ENCODE data around the gene CXCR2.
A peak's percentile ranks its signal among the peaks of the same experiment; 100 is the strongest.
"Not testable (repeated sequence)": the region's sequence is repeated elsewhere in the genome, so short reads cannot be mapped to it uniquely, and the experiment has no call there.

CXCR2 gene

DNA sequence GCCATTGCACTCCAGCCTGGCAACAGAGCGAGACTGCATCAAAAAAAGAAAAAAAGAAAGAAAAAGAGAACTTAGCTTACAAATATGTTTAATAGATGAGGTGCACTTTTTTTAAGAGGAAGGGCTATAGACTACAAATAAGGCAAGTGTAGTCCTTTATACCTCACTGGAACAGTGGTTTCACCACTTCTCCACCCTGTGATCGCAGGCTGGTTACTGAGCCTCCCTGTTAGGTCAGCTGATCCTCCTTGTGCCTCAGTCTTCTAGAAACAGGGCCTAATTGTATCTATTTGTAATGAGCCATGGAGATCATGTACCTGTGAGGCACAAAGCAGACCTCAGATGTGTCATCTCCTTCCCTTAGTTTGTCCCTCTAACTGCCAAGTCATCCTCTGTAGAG lies 4.5 kb downstream of the CXCR2 start:
- no peak for DNase-seq

DNA sequence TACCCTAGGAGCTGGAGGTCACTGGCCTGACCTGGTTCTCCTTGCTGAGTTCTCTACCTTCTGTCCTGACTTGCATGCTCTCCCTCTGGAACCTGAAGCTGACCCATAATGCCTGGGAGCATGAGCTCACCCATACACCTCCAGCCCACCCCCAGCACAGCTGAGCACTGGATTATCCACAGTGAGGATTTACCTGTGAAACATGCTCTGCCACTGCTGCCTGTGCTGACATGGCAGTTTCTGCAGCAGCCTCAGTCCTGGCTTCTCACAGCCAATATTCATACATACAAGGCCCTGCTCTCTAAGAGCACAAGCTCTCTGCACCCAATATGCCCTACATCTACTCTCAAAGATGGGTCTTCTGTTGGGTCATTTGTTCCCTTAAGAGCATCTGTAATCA lies 5.0 kb downstream of the CXCR2 start:
- DNase-seq: no peak

DNA sequence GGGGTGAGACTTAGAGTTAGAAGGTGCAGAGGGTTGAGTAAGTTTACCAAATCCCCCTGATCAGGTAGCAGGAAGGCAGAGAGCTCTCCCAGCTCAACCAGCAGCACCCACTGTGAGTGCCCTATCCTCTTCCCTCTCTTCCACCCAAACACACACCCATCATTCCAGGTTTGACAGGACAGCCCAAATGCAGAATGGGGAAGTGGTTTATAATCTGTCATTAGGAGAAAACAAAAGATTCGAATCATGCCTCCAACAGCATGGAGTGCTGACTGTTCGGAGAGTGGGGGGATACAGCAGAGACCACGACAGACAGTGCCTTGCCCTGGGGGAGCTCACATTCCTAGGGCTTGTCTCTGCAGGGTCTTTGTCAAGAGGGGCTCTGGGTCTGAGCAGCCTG lies 11.7 kb downstream of the CXCR2 start:
- no peak for DNase-seq

DNA sequence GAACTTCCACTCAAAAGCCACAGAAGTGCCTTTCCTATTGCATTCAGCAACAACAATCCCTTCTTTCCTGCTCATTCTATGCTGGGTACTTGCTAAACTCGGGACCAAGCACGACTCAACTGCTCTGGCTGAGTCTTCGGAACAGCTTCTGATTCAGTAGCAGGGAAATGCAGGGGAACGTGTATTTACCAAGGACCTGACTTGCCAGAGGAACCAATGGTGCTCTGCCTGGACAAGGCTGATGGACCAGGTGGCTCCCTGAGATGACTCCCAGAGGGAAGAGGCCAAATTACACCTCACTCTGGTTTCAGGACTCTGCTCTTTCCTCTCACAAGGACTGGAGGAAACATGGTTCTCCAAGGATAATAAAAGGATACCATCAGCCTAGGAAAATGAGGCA lies 12.2 kb downstream of the CXCR2 start:
- DNase-seq: no peak

DNA sequence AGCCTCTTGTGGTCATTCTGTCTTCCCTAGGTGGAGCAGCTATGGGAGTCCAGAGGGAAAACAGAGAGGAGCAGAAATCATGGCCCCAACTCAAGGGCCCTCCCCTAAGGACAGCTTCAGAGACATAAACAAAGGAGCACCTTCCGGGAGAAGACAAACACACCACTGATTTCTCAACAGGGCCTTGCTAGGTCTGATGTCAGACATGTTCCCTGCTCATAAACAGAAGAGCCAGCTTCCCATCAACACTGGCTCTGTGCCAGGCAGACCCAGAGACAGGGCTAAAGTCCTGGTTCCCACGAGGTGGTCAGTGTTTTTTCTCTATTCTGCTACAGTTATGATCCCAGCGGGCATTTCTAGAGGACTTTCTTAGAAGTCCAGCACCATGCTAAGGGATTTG lies 19.3 kb downstream of the CXCR2 start:
- DNase-seq: no peak

DNA sequence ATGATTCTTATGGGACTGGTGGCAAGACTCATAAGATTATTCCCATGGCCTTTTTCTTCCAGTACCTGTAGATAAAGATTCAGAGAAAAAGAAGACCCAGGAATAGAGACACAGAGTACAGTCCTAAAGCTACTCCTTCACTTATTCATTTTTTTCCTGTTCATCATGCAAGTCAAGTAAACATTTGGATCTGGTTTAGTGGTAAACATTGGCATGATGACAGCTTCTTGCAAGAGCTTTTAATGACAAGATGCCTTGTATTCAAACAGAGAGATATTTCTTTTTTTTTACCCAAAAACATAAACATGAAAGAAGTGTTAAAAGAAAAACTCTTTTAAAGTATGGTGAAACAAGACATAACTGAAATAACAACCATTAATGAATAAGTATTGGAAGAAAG lies 20.2 kb downstream of the CXCR2 start:
- no peak for DNase-seq

DNA sequence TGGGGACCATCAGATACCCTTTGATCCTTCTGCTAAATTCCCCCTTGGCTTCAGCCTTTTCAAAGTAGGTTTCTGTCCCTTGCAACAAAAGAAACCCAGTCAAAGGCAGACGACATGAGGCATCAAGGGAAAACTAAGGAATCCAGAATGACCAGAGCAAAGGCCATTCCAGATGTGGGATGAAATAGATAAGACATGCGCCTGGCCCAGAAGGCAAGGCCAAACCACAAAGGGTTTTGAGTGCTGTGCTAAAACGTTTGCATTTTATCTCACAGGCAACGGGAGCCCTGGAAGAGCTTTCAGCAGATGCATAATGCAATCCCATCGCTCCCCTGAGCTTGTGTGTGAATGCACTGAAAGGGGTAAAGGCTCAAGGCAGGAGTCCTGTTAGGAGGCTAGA lies 23.3 kb downstream of the CXCR2 start:
- DNase-seq: no peak

DNA sequence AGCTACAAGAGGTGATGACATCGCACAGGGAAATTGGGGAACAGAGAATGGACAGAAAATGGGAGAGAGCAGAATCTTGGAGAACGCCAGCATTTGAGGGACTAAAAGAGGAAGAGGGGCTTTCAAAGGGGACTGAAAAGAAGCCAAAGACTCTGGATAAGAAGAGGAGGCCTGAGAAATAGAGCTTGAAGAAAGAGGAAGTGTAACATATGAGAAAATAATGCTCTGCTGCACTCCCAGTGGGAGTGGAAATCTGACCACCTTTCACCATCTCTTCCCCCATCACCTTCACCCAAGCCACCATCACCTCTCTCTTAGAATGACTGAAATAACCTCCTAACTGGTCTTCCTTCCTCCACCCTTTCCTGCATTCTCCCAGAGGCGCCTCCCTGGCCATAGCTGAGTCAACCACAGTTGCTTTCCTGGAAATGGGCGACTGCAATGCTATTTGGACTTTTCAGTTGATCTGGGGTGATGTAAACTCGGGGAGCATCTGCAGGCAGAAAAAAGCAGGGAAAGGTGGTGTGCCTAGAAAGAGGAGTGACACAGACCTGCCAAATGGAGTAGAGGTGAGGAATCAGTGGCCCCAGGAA lies 24.1 kb downstream of the CXCR2 start:
- no peak for DNase-seq

DNA sequence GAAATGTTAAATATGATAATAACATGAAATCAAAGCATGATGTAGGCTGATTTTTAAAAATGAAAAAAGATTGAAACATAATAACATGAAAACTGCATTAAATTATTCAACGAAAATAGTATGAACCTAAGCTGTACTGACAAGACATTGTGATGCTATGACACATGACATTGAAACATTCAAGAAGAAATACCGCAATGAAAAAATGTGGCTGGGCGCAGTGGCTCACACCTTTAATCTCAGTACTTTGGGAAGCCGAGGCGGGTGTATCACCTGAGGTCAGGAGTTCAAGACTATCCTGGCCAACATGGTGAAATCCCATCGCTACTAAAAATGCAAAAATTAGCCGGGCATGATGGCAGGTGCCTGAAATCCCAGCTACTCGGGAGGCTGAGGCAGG lies 26.3 kb downstream of the CXCR2 start:
- no peak for DNase-seq

DNA sequence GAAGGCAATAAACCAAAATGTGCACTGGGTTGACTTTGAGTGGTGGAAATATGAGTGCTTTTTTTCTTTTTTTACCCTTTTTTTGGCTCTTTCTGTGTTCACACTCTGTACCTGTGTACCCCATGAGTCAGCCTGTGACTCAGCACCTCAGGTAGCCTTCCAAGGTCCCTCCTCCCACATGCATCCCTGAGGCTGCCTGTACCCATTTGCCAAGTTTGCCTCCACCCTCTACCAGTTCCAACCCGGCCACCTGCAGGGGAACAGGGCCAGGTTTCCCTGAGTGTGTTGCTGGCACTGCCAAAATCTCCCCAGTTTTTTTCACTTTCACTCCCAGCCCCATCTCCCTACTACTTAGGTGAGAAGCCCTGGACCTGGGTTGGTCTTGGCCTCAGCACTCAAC lies 26.9 kb downstream of the CXCR2 start:
- DNase-seq: peak in 1 of 14 donors; percentile 33

DNA sequence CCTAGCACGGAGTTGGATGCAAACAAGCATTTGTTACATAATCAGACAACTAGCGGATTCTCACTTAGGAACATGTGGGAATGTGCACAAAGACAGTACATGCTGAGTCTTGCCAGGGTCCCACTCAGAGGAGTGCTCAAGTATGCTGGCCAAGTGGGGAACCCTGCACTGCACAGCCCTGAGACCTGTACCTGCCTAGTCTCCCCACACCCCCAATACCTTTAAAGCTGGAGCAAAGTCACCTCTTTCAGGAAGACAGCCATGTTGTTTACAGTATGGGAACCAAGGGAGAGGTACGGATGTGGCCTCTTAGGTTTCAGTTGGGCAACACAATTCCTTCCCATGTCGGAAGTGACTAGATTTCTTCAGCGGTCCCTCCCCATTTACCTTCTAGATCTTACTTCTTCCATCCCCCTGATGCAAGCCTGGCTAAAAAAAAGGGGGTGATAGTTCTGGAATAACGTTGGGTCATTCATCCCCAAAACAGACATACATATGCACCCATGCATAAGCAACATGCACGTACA lies 30.2 kb downstream of the CXCR2 start:
- DNase-seq: no peak

DNA sequence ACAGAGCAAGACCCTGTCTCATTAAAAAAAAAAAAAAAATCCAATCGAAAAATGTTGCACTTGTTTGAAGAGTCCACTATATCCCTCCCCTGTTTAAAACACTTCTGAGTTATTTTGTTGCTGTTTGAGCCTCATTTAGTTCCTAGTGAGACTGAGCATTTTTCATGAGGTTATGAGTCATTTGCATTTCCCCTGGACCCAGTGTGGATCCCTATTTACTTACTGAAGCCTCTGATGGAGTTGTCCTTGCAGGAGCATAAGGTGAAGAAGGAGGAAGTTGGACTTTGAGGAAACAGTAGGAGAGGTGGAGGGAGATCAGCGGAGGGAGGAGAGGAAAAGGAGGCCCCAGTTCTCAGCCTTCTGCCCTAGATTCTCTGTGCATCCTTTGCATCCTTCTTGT lies 35.8 kb downstream of the CXCR2 start:
- DNase-seq: no peak

DNA sequence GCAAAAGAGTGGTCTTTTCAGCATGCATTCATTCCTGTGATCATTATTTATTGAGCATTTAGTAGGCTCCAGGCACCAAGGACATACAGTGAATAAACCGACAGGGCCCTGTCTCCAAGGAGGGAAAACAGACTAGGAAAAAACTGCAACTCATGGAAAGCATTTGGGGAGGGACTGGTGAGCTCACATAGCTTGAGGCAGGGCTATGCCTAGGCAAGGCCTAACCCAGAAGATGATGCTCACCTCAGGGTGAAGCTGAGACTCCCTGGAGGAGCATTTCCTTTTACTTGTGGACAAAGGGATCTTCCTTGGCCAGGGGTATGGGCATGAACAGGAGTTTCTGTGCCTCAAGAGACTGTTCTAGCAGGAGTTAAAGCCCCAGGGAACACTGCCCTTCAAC lies 37.0 kb downstream of the CXCR2 start:
- DNase-seq: no peak

DNA sequence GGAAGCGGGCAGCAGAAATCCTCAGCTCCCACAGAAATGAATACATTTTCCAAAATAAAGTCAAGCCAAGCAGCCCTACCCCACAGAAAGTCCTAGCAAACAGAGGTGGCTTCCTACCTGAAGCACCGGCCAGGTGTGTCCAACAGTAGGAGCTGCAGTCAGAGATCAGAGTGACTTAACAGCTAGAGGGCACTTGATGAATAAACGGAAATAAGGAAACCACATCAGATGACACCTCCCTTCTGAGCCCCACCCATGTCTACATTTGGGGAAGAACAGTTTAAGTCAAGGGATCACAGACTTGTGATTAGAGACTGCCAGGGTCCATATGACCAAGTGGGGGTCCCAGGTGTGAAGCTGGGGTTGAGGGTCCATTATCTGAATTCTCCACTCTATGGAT lies 41.0 kb downstream of the CXCR2 start, which contains the start of gene CXCR1:
Gene CXCR1, minus strand, starts transcription at position 172 of the 400 bp plus-strand sequence. CDS start 1,751 bp downstream, outside the sequence.
- no peak for DNase-seq

DNA sequence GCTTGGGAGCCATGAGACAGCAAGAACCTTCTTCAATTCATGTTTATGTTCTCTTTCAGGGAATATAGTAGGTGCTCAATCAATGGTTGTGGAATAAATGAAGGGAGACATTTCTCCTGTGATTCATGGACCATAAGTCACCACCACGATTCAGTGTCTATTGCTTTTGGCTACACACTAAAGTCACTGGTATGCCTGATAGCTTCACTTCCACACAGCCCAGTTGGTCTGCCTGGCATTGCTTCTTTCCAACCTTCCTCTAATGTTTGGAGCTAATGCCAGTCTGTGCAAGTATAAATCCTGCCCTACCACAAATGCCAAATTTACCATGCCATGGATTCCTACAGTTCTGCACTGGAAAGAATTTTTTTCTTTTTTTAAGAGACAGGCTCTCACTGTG lies 42.2 kb downstream of the CXCR2 start:
- no peak for DNase-seq

DNA sequence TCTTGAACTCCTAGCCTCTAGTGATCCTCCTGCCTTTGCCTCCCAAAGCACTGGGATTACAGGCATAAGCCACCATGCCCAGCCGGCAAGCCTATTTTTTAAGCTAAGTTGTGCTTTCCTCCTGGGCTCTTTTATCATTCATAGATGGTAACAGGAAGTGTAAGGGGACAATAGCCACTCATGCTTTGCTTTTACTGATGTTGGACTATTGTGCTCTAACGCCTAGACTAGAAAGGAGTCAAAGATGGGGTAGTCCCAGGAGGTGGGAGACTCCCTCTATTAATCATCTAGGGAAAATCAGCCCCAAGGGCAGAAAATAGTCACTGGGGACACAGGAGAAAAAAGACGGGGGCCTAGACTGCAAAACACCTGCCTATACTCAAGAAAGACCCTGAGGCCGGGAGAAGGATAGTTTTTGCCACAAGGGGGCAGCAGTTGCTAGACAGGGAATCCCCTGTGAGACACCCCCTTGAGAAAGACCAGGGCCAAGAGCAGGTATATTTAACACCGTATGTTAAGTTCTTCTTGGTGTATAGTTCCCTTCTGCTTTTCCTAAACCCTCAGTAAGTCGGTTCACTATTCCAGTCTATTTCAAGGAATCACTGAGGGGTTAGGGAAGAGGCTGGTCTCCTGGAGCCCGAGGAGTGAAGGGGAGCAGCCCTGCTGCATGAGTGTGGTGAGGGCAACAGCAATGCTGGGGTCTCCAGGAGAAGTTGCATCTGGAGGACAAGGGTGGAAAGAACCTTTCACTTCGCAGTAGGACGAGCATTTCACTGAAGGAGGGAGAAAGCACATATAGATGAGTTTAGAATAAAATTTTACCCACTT lies 43.0 kb downstream of the CXCR2 start:
- DNase-seq: peak in 2 of 14 donors; percentile 5 to 9

DNA sequence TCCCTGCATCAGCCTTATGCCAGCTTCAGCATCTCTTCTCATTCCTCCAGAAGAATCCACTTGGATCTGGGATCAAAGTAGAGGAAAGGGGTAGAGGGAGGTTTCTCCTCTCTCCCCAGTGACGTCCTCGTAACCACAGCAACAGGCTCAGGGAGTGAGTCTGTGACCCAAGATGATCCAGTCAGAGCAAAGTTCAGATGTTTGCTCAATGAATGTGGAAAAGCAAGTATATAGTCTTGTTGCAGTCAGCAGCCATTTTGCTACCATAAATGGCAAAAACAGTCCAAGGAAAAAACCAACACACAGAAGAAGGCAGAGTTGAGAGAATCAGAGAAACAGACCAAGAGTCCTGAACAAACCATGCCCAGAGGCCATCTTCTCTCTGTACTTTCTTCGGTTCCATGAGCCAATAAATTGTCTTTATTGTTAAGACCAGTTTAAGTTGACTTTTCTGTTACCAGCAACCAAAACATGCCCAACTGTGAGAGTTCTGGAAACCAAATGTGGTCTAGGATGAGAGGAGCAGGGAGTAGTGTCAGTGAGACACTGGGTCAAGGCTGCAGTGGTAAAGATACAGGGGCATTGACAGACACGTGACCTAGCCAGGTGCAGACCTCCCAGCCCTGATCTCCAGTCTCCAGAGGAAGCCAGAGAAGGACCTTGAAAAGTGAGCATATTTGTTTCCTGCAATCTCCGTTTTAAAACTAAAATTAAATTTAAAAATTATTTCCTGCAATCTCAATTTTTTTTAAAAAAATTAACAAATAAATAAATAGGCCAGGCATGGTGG lies 44.1 kb downstream of the CXCR2 start:
- no peak for DNase-seq

DNA sequence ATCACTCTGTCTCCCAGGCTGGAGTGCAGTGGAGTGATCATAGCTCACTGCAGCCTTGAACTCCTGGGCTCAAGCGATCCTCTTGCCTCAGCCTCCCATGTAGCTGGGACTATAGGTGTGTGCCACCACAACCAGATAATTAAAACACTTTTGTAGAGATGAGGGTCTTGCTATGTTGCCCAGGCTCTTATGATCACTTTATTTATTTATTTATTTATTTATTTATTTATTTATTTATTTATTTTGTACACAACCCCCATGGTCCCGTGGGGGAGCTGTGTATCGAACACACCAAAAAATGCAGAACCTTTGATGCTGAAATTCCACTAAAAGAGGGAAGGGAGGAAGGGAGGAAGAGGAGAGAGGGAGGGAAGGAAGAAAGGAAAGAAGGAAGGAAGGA lies 45.9 kb downstream of the CXCR2 start:
- DNase-seq: not testable (repeated sequence)

DNA sequence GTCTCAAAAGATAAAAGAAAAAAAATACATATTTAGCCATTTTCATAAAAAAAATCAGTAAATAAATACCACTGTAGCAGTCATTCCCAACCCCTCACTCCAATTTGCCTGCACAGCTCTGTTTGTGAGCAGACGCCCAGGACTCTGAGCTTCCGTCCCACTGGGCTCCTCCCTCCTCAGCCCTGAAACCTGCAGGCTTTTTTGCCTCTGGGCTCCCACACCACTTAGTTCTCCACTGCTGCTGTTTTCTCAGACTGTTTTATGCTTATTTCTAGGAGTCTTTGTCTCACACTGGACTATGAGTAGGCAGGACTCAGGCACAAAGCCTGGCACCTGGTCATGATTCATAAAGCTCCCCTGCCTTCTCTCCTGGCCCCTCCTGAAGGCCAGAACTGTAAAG lies 47.0 kb downstream of the CXCR2 start:
- no peak for DNase-seq

DNA sequence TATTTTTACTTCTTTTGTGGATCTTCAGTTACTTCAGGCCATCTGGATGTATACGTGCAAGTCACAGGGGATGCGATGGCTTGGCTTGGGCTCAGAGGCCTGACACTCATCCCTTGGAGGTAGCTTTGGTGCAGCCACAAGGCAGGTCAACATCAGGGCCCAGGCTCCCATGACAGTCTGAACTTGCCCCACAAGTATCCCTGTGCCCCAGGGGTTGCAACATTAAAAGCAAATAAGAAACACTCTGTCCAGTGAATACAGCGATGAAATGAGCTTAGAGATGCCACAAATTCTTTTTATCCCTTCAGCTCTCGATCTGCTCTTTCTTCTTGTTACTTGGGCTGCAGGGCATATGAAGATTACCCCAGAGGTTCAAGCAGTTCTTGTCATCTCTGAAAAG lies 54.0 kb downstream of the CXCR2 start:
- no peak for DNase-seq

DNA sequence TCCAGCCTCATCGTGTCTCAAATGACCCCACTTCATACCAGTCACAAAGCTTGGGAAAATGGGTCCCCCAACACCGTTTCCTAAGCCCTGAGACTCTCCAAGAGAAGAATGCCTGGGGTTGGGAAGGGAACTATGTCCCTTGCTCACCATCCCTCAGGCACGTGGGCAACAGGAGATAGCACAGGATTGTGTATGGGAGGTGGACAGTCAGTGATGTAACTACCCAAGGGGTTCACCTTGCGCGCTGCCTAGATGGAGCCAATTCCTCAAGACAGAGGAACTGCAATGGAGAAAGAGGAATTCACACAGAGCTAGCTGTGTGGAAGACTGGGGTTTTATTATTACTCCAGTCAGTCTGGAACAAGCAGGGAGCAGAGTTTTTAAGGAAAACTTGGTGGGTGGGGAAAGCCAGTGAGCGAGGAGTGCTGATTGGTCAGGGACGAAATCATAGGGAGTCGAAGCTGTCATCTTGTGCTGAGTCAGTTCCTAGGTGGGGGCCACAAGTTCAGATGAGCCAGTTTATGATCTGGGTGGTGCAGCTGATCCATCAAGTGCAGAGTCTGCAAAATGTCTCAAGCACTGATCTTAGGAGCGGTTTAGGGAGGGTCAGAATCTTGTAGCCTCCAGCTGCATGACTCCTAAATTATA lies 54.8 kb downstream of the CXCR2 start:
- DNase-seq: no peak

DNA sequence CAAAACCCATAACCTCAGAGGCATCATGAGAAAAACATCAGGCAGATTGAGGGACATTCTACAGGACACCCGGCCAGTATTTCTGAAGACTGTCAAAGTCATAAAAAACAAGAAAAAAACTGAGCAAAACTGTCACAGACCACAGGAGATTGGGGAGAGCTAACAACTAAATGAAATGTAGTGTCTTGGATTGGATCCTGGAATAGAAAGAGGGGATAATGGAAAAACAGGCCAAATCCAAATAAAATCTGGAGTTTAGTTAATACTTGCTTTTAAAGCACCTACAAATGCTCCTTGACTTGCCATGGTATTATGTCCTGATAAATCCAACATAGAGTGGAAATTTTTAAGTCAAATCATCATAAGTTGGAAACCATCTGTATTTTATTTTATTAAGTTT lies 58.5 kb downstream of the CXCR2 start:
- no peak for DNase-seq

DNA sequence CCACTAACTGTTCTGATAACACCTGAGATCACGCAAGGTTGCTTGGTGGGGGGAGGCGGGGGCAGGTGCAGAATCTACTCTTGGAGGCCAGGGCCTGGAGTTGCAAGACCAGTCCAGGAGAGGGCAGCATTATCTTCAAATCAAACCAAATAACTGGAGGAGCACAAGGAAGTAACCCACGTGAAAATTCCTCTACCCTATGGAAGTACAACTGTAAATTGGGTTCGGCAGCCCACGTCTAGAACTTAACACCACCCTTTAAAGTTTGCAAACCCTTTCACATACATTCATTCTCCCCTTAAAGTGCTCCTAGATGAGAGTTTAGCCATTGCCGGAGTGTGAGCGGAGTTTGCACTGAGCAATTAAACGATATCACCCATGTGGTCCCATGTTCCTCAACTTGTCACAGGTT lies 60.5 kb downstream of the CXCR2 start:
- peak in 6 of 14 donors; percentile 8 to 27 (median 13) for DNase-seq

Measured in C1 segment of cervical spinal cord (tissue), 14 donors.